Posterior cingulate gyrus (tissue), 11 donors: Measurements from ENCODE around the gene HEPACAM2.
A peak's percentile ranks its signal among the peaks of the same experiment; 100 is the strongest.

Experiments
- DNase-seq, 10 donors: peaks; one replicate each; pipeline versions ENCODE4 v3.0.0 to v3.0.0-alpha.2; 2020 to 2021; ENCODE audit warnings: mixed read lengths in 3 of 10
- intact Hi-C: fragments of 100-400 bp; cut with DNase I; formaldehyde crosslinking; loops from one replicate; pipeline ENCODE4 v1.15.1; 2023

HEPACAM2 gene

GRCh38 chr7:93150200-93150835, 76.0 kb downstream of the HEPACAM2 start:
- intact Hi-C loops: no loop called here
- no peak for DNase-seq

DNA sequence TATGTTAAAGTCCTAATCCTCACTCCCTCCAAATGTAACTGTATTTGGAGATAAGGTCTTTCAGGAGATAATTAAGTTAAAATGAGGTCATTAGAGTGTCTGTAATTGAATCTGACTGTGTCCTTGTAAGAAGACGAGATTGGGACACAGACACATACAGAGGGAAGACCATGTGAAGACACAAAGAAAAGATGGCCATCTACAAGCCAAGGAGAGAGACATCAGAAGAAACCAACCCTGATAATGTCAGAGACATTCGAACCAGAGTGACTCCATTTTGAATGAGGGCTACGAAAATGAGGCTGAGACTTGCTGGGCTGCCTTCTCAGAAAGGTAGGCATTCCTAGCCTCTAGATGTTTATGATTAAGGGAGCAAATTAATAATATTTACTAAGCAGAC, 77.5 kb downstream of the HEPACAM2 start:
- DNase-seq: no peak
- intact Hi-C loops: no loop called here

- intact Hi-C loops: no loop called here
- no peak for DNase-seq
Observed at GRCh38 chr7:93148144-93148543, 78.1 kb downstream of the HEPACAM2 start, which contains the start of gene SAMD9L. Gene SAMD9L, minus strand, starts transcription at chr7:93148385. Its CDS starts 12,414 bp downstream, at chr7:93135971.

GRCh38 chr7:93147363-93147762, 78.9 kb downstream of the HEPACAM2 start:
- peak in 1 of 10 donors; percentile 8 for DNase-seq
- intact Hi-C loops: no loop called here

GRCh38 chr7:93146472-93147141, 79.7 kb downstream of the HEPACAM2 start:
- intact Hi-C loops: no loop called here
- DNase-seq: no peak

DNA sequence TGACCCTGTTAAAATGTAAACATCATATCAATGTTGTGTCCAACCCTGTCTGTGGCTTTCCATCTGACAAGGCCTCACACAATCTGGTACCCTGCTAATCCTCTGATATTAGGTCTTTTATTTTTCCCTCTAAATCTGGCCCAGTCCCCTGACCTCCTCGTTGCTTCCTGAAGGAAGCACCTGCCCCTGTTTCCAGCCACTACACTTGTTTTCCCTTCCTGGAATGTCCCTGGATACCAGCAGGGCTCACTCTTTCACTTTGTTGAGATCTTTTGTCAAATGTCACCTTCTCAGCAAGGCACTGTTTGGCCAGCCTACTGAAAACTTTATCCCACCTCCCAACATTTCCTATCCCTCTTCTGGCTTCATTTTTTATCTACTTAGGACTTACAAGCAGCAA, 80.2 kb downstream of the HEPACAM2 start:
- no peak for DNase-seq
- intact Hi-C loops: no loop called here

DNA sequence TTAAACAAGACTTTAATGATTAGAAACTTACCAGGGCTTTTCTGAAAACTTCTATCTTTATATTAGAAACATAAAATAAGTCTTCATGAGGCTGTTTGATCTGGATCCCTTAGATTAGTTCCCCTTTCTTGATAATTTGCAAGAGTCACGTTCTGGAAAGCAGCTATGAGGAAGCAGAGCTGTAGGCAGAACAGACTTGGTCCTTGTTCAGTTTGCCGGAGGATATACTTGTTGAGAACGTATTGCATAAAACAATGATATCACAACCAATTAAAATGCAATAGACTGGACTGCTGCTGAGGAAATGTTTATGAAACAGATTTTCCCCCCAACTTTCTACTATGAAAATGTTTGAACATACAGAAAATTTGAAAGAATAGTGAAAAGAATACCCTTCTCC, 80.9 kb downstream of the HEPACAM2 start:
- no peak for DNase-seq
- intact Hi-C loops: no loop called here

- no peak for DNase-seq
- intact Hi-C loops: no loop called here
Observed at GRCh38 chr7:93142127-93142526, 84.1 kb downstream of the HEPACAM2 start.

DNA sequence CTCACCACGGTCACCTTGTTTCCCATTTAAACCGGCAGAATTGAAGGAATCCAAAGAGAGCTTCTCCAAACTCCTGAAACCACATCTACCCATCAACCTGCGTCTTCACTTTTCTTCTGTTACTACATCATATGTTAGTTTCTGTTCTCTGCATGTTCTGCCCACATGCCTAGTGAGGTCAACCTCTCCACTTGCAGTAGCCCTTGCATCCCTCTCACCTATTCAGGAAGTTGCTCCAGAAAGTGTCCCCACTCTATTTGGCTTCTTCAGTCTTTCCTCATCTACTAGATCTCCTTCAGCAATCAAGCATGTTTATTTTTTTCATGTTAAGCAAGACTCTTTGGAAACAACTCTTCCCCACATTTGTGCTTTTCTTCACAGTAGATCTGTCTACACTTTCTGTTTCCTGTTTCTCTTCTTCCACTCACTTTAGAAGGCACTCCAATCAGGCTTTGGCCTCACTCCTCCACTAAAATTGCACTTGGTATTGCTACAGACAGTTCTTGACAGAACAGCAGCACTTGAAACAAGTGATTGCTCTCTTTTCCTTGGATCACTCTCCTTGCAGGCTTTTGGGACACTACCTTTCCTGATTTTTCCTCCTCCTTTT, 85.6 kb downstream of the HEPACAM2 start:
- no peak for DNase-seq
- intact Hi-C loops: no loop called here

DNA sequence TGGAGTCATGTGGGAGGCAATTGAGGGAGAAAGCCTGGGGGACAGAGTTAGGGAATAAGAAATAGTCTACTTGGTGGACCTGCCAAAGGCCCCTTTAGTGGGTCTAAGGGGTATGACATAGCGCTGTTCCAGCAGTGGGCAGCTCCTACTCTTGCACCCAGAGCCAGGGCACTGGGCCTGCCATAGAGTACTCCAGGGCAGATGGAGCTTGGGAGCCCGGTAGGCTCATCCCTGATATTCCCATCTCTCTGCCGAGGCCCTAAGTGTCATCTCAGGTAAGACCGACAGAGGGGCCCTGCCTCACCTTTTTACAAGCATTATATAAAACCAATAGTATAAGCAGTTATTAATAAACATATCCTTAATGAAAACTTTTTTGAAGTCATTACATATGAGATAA, 87.7 kb downstream of the HEPACAM2 start:
- DNase-seq: peak in 1 of 10 donors; percentile 76
- intact Hi-C loops: no loop called here
